ENCODE results near the gene DAB1.

The DAB1 gene

DNA sequence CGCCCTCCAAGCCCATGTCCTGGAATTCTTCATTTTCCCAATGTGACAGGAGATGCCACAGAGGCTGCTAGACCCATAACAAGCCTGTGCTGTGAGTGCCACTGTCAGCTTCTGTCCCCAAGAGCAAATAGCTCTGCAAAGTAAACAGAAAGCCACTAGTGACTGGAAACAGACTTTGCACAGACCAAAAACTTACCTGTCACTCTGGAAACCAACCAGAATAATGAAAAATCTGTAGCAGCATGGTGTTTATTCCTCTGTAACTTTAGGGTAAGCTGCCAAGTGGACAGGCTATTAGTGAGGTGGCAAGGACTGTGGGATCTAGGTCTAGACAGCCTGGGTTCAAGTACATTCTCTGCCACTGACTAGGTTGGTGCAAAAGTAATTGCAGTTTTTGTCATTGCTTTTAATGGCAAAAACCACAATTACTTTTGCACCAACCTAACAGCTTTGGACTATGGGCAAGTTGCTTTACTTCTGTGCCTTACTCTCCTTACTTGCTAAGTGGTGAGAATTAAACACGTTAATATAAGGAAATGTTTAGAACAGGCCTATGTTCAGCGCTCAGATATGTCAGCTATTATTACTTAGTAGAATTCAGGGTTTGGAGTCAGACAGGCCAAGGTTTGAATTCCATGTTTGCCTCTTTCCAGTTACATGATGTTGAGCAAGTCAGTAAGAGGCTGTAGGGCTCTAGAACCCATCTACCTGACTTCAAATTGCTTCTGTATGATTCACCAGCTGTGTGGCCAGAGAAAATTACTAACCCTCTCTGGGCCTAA, 457.8 kb downstream of the DAB1 start, which contains the start of gene C8B:
TSS of gene C8B (minus strand) at position 100 of the 782 bp plus-strand sequence. CDS start at position 33, 67 bp downstream.
- DNase-seq = no peak

GRCh38 chr1:56965191-56965590, 458.7 kb downstream of the DAB1 start:
- no peak for DNase-seq

GRCh38 chr1:56964349-56965017, 459.4 kb downstream of the DAB1 start:
- no peak for DNase-seq

- no peak for DNase-seq
Observed at GRCh38 chr1:56963667-56964066, 460.2 kb downstream of the DAB1 start.

DNA sequence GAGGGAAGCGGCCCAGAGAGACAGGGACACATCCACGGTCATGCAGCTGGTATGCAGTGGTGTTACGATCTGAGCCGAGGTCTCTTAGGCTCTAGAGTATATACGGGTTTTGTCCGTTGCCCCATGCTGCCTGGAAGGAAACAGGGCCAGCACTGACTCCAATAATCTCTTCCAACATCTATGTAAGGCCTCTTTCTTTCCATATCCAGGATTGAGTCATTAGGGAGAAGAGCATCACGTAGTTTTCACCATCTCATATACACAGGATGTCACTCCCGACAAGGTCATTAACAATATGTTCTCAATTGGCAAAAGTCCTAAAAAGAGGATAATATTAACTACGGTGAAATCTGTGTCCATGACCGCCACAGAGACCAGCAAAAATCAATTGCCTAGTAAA, 462.4 kb downstream of the DAB1 start:
- DNase-seq = no peak

GRCh38 chr1:56958526-56958925, 465.3 kb downstream of the DAB1 start:
- no peak for DNase-seq

- DNase-seq = no peak
Observed at GRCh38 chr1:56957931-56958330, 465.9 kb downstream of the DAB1 start.

GRCh38 chr1:56954664-56955063, 469.2 kb downstream of the DAB1 start:
- no peak for DNase-seq

GRCh38 chr1:56953386-56953785, 470.5 kb downstream of the DAB1 start:
- no peak for DNase-seq

DNA sequence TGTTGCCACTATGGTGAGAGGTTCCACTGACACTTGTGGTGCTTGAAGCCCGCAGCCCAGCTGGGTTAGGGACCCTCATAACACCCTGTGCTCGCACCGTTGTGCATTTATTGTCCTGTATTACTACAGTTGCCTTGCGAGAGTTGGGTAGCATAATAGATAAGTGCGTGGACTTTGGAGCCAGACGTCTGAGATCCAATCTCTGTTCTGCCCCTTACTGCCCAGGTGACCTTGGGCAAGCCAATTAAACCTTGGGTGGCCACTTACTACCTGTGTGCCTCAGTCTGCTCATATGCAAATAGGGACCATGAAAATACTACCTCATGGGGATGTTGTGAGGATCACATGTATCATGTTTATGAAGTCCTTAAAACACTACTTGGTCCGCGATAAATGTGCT, 471.4 kb downstream of the DAB1 start:
- no peak for DNase-seq

- no peak for DNase-seq
Observed at GRCh38 chr1:56948403-56949023, 475.3 kb downstream of the DAB1 start.
